Measurements from ENCODE around the gene ACAN. TPM values are rescaled to one million over a fixed set of nuclear protein-coding genes. Genes with fewer than 3 reads are reported as not detected.

ACAN gene
- total and polyA plus RNA-seq, 9 of the 15 experiments (the other 6 are each of a cell fraction or from before 2014, with no cell fraction given) = not detected

DNA sequence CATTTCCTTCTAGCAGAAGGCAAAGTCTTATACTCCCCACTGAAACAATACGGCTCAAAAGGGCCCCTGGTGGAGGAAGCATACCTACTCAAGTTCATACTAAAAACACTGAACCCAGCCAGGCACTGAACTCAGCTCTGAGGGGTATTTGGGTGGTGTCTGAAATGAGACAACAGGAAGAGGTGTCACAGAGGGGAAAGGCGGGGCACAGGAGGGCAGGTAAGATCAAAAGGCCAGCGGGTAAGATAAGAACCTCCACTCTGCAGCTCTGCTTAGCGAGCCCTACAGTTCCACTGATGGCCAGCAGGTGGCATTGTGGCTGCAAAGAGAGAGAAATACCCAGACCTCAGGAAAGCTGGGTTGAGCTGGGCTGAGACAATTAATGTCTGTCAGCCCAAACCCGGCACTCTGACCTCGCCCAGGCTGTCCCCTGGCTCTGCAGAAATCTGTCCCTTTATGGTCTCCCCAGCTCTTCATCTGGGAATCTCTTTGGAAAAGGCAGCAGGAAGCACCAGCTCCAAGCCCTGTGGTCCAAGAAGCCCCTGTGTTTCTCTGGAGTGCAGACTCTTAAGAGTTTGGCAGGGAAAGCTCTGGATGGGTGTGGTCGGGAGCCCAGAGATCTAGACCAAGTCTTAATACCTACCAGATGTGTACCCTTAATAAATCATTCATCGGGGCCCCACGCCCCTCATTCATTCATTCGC, 101.5 kb downstream of the ACAN start (continued):
- TF ChIP-seq EP400 (IDR thresholded peaks at IDR 0.05) (no peak), RFX7 (CRISPR knock-in tag; IDR thresholded peaks at IDR 0.05) (no peak), MYBL2 (IDR thresholded peaks at IDR 0.05; ENCODE audit: low read depth) (no peak), MYBL2 (CRISPR knock-in tag; IDR thresholded peaks at IDR 0.05; ENCODE audit: borderline replicate concordance) (no peak), ZFX (CRISPR knock-in tag; IDR thresholded peaks at IDR 0.05) (no peak), TBP (optimal IDR thresholded peaks at IDR 0.05; ENCODE audit: low read depth, low read length) (no peak), ZFP1 (CRISPR knock-in tag; IDR thresholded peaks at IDR 0.05) (no peak), CC2D1A (IDR thresholded peaks at IDR 0.05) (0 out of 2 replicates have a peak, but pooled peaks have one; percentile 60), YBX1 (IDR thresholded peaks at IDR 0.05) (no peak), PTRF (tag; IDR thresholded peaks at IDR 0.05) (no peak), SLC30A9 (CRISPR knock-in tag; IDR thresholded peaks at IDR 0.05) (no peak), NFIC (IDR thresholded peaks at IDR 0.05) (no peak), BRF1 (IDR thresholded peaks at IDR 0.05; ENCODE audit: borderline replicate concordance, extremely low read depth, insufficient read length) (no peak), BMI1 (IDR thresholded peaks at IDR 0.05; ENCODE audit: low read length) (no peak)
- TF ChIP-seq, protein P1, sequence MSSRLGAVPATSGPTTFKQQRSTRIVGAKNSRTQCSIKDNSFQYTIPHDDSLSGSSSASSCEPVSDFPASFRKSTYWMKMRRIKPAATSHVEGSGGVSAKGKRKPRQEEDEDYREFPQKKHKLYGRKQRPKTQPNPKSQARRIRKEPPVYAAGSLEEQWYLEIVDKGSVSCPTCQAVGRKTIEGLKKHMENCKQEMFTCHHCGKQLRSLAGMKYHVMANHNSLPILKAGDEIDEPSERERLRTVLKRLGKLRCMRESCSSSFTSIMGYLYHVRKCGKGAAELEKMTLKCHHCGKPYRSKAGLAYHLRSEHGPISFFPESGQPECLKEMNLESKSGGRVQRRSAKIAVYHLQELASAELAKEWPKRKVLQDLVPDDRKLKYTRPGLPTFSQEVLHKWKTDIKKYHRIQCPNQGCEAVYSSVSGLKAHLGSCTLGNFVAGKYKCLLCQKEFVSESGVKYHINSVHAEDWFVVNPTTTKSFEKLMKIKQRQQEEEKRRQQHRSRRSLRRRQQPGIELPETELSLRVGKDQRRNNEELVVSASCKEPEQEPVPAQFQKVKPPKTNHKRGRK (tag; IDR thresholded peaks at IDR 0.05) = no peak
- TF ChIP-seq, protein P2, sequence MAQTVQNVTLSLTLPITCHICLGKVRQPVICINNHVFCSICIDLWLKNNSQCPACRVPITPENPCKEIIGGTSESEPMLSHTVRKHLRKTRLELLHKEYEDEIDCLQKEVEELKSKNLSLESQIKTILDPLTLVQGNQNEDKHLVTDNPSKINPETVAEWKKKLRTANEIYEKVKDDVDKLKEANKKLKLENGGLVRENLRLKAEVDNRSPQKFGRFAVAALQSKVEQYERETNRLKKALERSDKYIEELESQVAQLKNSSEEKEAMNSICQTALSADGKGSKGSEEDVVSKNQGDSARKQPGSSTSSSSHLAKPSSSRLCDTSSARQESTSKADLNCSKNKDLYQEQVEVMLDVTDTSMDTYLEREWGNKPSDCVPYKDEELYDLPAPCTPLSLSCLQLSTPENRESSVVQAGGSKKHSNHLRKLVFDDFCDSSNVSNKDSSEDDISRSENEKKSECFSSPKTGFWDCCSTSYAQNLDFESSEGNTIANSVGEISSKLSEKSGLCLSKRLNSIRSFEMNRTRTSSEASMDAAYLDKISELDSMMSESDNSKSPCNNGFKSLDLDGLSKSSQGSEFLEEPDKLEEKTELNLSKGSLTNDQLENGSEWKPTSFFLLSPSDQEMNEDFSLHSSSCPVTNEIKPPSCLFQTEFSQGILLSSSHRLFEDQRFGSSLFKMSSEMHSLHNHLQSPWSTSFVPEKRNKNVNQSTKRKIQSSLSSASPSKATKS (CRISPR knock-in tag; IDR thresholded peaks at IDR 0.05) = no peak
- TF ChIP-seq, protein P3, sequence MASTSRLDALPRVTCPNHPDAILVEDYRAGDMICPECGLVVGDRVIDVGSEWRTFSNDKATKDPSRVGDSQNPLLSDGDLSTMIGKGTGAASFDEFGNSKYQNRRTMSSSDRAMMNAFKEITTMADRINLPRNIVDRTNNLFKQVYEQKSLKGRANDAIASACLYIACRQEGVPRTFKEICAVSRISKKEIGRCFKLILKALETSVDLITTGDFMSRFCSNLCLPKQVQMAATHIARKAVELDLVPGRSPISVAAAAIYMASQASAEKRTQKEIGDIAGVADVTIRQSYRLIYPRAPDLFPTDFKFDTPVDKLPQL (IDR thresholded peaks at IDR 0.05; ENCODE audit: extremely low read depth, insufficient read length) = no peak
- TF ChIP-seq, protein P4, sequence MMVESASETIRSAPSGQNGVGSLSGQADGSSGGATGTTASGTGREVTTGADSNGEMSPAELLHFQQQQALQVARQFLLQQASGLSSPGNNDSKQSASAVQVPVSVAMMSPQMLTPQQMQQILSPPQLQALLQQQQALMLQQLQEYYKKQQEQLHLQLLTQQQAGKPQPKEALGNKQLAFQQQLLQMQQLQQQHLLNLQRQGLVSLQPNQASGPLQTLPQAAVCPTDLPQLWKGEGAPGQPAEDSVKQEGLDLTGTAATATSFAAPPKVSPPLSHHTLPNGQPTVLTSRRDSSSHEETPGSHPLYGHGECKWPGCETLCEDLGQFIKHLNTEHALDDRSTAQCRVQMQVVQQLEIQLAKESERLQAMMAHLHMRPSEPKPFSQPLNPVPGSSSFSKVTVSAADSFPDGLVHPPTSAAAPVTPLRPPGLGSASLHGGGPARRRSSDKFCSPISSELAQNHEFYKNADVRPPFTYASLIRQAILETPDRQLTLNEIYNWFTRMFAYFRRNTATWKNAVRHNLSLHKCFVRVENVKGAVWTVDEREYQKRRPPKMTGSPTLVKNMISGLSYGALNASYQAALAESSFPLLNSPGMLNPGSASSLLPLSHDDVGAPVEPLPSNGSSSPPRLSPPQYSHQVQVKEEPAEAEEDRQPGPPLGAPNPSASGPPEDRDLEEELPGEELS (CRISPR knock-in tag; IDR thresholded peaks at IDR 0.05; ENCODE audit: borderline replicate concordance) = no peak
- TF ChIP-seq, protein P5, sequence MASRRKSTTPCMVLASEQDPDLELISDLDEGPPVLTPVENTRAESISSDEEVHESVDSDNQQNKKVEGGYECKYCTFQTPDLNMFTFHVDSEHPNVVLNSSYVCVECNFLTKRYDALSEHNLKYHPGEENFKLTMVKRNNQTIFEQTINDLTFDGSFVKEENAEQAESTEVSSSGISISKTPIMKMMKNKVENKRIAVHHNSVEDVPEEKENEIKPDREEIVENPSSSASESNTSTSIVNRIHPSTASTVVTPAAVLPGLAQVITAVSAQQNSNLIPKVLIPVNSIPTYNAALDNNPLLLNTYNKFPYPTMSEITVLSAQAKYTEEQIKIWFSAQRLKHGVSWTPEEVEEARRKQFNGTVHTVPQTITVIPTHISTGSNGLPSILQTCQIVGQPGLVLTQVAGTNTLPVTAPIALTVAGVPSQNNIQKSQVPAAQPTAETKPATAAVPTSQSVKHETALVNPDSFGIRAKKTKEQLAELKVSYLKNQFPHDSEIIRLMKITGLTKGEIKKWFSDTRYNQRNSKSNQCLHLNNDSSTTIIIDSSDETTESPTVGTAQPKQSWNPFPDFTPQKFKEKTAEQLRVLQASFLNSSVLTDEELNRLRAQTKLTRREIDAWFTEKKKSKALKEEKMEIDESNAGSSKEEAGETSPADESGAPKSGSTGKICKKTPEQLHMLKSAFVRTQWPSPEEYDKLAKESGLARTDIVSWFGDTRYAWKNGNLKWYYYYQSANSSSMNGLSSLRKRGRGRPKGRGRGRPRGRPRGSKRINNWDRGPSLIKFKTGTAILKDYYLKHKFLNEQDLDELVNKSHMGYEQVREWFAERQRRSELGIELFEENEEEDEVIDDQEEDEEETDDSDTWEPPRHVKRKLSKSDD (conservative IDR thresholded peaks at IDR 0.05; ENCODE audit: low read length) = no peak

Data from K562 (cell line).